Measurements from ENCODE around the gene CNGB1. TPM values are rescaled to one million over a fixed set of nuclear protein-coding genes. Genes with fewer than 3 reads are reported as not detected.

Gene CNGB1
- total and polyA plus RNA-seq, 2 donors (not counting 1 experiment from before 2014, with no cell fraction given): not detected

DNA sequence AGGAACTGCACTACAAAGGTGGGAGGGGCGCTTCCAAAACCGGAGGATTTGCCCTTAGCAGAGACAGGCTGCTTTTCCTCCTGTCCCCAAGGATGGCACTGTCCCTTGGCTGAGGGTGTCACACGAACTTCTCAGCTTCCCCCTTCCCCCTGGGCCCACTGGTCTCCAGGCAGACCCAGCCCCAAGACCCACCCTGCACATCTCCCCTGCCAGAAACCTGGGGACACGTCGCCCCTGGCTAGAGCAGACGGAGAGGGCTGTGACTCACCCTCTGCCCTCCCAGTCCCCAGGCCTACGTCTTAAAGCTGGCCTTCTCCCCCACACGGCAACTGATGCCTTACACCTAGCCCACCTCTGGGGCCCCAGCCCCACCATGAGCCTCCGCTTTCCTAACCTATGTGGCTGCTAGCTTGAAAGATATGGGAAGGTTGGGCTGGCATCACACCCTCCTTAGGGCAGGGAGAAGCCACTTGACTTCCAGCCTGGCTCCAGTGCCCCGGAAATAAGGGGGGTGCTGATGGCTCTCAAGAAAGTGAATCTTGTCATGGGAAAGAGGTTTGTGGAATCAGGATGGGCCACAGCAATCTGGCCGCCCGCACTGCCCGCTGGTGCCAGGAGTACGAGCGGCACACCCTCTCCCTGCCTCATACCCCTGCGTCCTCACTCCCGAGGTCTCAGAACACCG, 24.9 kb upstream of the CNGB1 start:
- H3K79me2 ChIP-seq (ENCODE audit: control insufficient read depth, insufficient read depth, low read length): peaks cover 3% of the 10 kb centered on the region
- no peak overlapping the region for H3K27ac ChIP-seq (ENCODE audit: insufficient read depth, low read length)
- TF ChIP-seq CTCF (conservative IDR thresholded peaks at IDR 0.05 in 1 of 2, IDR thresholded peaks at IDR 0.05 in 1 of 2; ENCODE audit: low read depth in 1 of 2, low read length in 2 of 2) (no peak), EZH2 (IDR thresholded peaks at IDR 0.05; ENCODE audit: low read length, missing control alignments) (no peak)
- H3K36me3 ChIP-seq (ENCODE audit: control insufficient read depth, insufficient read depth, low read length): peaks cover 16% of the 10 kb centered on the region
- no peak overlapping the region for H3K9ac ChIP-seq (ENCODE audit: insufficient read depth, low read length)
- H2AFZ ChIP-seq (ENCODE audit: low read length): no peak overlapping the region
- no peak overlapping the region for H3K4me3 ChIP-seq (replicated peaks in 1 of 4; ENCODE audit: control extremely low read depth in 1 of 4, insufficient read depth in 1 of 4, low read depth in 3 of 4, low read length in 4 of 4)
- no peak for DNase-seq (ENCODE audit: low read depth in 2 of 2)
- no peaks in the 10 kb centered on the region for H3K27me3 ChIP-seq (ENCODE audit: control insufficient read depth, insufficient read depth, low read length)
- H3K4me1 ChIP-seq (ENCODE audit: control insufficient read depth, extremely low read depth, insufficient read depth, low read length): peaks cover 2% of the 10 kb centered on the region
- no peak overlapping the region for H3K4me2 ChIP-seq (ENCODE audit: extremely low read depth, insufficient read depth, low read length)
- H3K9me3 ChIP-seq (ENCODE audit: control insufficient read depth, insufficient read depth, low read depth, low read length): no peaks in the 10 kb centered on the region
- H4K20me1 ChIP-seq (ENCODE audit: control insufficient read depth, extremely low read depth, insufficient read depth, low read length): no peaks in the 10 kb centered on the region

DNA sequence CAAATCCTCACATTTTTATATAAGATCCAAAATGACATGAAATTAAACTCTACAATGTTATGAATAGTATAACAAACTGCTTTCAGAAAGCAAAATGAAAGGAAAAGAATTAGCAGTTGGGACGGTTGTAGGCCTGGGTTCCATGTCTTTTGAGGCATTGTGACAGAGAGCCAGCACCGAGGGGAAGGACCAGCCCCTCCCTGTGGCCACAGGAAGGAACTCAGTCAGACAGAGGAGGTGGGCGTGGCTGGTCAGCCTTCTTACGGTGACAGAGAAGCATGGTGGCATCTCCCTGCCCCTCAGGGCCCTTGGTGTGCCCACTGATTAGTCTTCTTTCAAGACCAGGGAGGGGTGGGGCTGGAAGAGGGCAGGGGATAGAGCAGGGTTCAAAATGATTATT, 23.9 kb upstream of the CNGB1 start:
- Histone ChIP-seq H4K20me1 (ENCODE audit: control insufficient read depth, extremely low read depth, insufficient read depth, low read length) (no peaks in the 10 kb centered on the region), H3K36me3 (ENCODE audit: control insufficient read depth, insufficient read depth, low read length) (peaks cover 16% of the 10 kb centered on the region), H3K4me1 (ENCODE audit: control insufficient read depth, extremely low read depth, insufficient read depth, low read length) (peaks cover 2% of the 10 kb centered on the region), H3K9me3 (ENCODE audit: control insufficient read depth, insufficient read depth, low read depth, low read length) (no peaks in the 10 kb centered on the region), H3K4me3 (replicated peaks in 1 of 4; ENCODE audit: control extremely low read depth in 1 of 4, insufficient read depth in 1 of 4, low read depth in 3 of 4, low read length in 4 of 4) (no peak overlapping the region), H2AFZ (ENCODE audit: low read length) (no peak overlapping the region), H3K9ac (ENCODE audit: insufficient read depth, low read length) (no peak overlapping the region), H3K27me3 (ENCODE audit: control insufficient read depth, insufficient read depth, low read length) (no peaks in the 10 kb centered on the region), H3K27ac (ENCODE audit: insufficient read depth, low read length) (no peak overlapping the region), H3K4me2 (ENCODE audit: extremely low read depth, insufficient read depth, low read length) (no peak overlapping the region), H3K79me2 (ENCODE audit: control insufficient read depth, insufficient read depth, low read length) (peaks cover 2% of the 10 kb centered on the region)
- TF ChIP-seq EZH2 (IDR thresholded peaks at IDR 0.05; ENCODE audit: low read length, missing control alignments) (no peak), CTCF (conservative IDR thresholded peaks at IDR 0.05 in 1 of 2, IDR thresholded peaks at IDR 0.05 in 1 of 2; ENCODE audit: low read depth in 1 of 2, low read length in 2 of 2) (peak; percentile 18 to 39)
- DNase-seq (ENCODE audit: low read depth in 2 of 2): peak in 1 of 2 donors; percentile 30

GRCh38 chr16:57994361-57994760, 23.4 kb upstream of the CNGB1 start:
- peaks cover 2% of the 10 kb centered on the region for H3K4me1 ChIP-seq (ENCODE audit: control insufficient read depth, extremely low read depth, insufficient read depth, low read length)
- H3K79me2 ChIP-seq (ENCODE audit: control insufficient read depth, insufficient read depth, low read length): no peaks in the 10 kb centered on the region
- H4K20me1 ChIP-seq (ENCODE audit: control insufficient read depth, extremely low read depth, insufficient read depth, low read length): no peaks in the 10 kb centered on the region
- H3K27ac ChIP-seq (ENCODE audit: insufficient read depth, low read length): no peak overlapping the region
- no peak overlapping the region for H3K9ac ChIP-seq (ENCODE audit: insufficient read depth, low read length)
- DNase-seq (ENCODE audit: low read depth in 2 of 2): no peak
- no peak overlapping the region for H3K4me2 ChIP-seq (ENCODE audit: extremely low read depth, insufficient read depth, low read length)
- H3K36me3 ChIP-seq (ENCODE audit: control insufficient read depth, insufficient read depth, low read length): peaks cover 16% of the 10 kb centered on the region
- TF ChIP-seq EZH2 (IDR thresholded peaks at IDR 0.05; ENCODE audit: low read length, missing control alignments) (no peak), CTCF (conservative IDR thresholded peaks at IDR 0.05 in 1 of 2, IDR thresholded peaks at IDR 0.05 in 1 of 2; ENCODE audit: low read depth in 1 of 2, low read length in 2 of 2) (no peak)
- no peak overlapping the region for H2AFZ ChIP-seq (ENCODE audit: low read length)
- H3K4me3 ChIP-seq (replicated peaks in 1 of 4; ENCODE audit: control extremely low read depth in 1 of 4, insufficient read depth in 1 of 4, low read depth in 3 of 4, low read length in 4 of 4): no peak overlapping the region
- H3K27me3 ChIP-seq (ENCODE audit: control insufficient read depth, insufficient read depth, low read length): no peaks in the 10 kb centered on the region
- no peaks in the 10 kb centered on the region for H3K9me3 ChIP-seq (ENCODE audit: control insufficient read depth, insufficient read depth, low read depth, low read length)

All from fibroblast of lung (primary cell).